OCI-LY1 (cell line): ENCODE measurements around the gene PTH1R.

Experiments
- H2AFZ ChIP-seq: fragments of 200-600 bp; sonication (generic), shearing (Covaris generic); 2 replicates; pipeline ENCODE4 v1.6.0; 2014; ENCODE audit warnings: antibody characterized with exemption, mild to moderate bottlenecking, low read length
- H3F3A ChIP-seq: fragments of 200-600 bp; sonication (generic), shearing (Covaris generic); 2 replicates; pipeline ENCODE4 v1.6.0; 2014; ENCODE audit warnings: mild to moderate bottlenecking, antibody characterized with exemption, low read length, moderate library complexity; ENCODE audit not compliant: insufficient read depth
- H3K27ac ChIP-seq: fragments of 200-600 bp; sonication (generic); 2 replicates; pipeline ENCODE4 v1.5.1; 2014; ENCODE audit warnings: low read length, mixed run types, mild to moderate bottlenecking, low read depth; ENCODE audit not compliant: poor library complexity, severe bottlenecking
- H3K27me3 ChIP-seq: fragments of 200-600 bp; sonication (generic); 2 replicates; pipeline ENCODE4 v1.6.0; 2014; ENCODE audit warnings: antibody characterized with exemption, mild to moderate bottlenecking, low read length, moderate library complexity; ENCODE audit not compliant: insufficient read depth
- H3K36me3 ChIP-seq: fragments of 200-600 bp; sonication (generic); 2 replicates; pipeline ENCODE4 v1.6.1; 2014; ENCODE audit warnings: mild to moderate bottlenecking, antibody characterized with exemption, low read length, moderate library complexity, mixed read lengths; ENCODE audit not compliant: insufficient read depth
- H3K4me1 ChIP-seq: fragments of 200-600 bp; sonication (generic); 2 replicates; pipeline ENCODE4 v1.5.1; 2014; ENCODE audit warnings: mild to moderate bottlenecking, low read length, moderate library complexity; ENCODE audit not compliant: insufficient read depth, severe bottlenecking
- H3K4me2 ChIP-seq: fragments of 200-600 bp; sonication (generic), shearing (Covaris generic); 2 replicates; pipeline ENCODE4 v1.6.1; 2014; ENCODE audit warnings: low read length
- H3K4me3 ChIP-seq: fragments of 200-600 bp; sonication (generic); 2 replicates; pipeline ENCODE4 v1.5.1; 2014; ENCODE audit warnings: low read length, low read depth, mild to moderate bottlenecking, mixed read lengths; ENCODE audit not compliant: poor library complexity, severe bottlenecking
- H3K79me2 ChIP-seq: fragments of 200-600 bp; shearing (Covaris generic); 2 replicates; pipeline ENCODE4 v1.6.1; 2016; ENCODE audit warnings: mixed run types, low read length, mixed read lengths; ENCODE audit not compliant: insufficient read depth
- H3K9ac ChIP-seq: fragments of 200-600 bp; sonication (generic), shearing (Covaris generic); 2 replicates; pipeline ENCODE4 v1.6.1; 2014; ENCODE audit warnings: mild to moderate bottlenecking, low read length, mixed read lengths
- H3K9me2 ChIP-seq: fragments of 200-600 bp; sonication (generic), shearing (Covaris generic); 2 replicates; pipeline ENCODE4 v1.6.1; 2014; ENCODE audit warnings: low read depth, mild to moderate bottlenecking, low read length, mixed read lengths
- H3K9me3 ChIP-seq: fragments of 200-600 bp; shearing (Covaris generic); 2 replicates; pipeline ENCODE4 v1.6.1; 2014; ENCODE audit warnings: low read length, mixed read lengths
- H4K20me1 ChIP-seq: fragments of 200-600 bp; sonication (generic), shearing (Covaris generic); 2 replicates; pipeline ENCODE4 v1.6.0; 2016; ENCODE audit warnings: mild to moderate bottlenecking, low read length; ENCODE audit not compliant: insufficient read depth
- EZH2 ChIP-seq: fragments of 200-600 bp; sonication (generic), shearing (Covaris generic); IDR thresholded peaks from 2 replicates; pipeline ENCODE4 v1.8.0; 2017; ENCODE audit warnings: borderline replicate concordance, mixed run types, mild to moderate bottlenecking, antibody characterized with exemption, low read length, moderate library complexity, mixed read lengths
- TF ChIP-seq, protein P1 (sequence below): fragments of 200-600 bp; sonication (generic), shearing (Covaris generic); IDR thresholded peaks from 2 replicates; pipeline ENCODE4 v1.5.1; 2017; ENCODE audit warnings: mild to moderate bottlenecking, antibody characterized with exemption, low read length, moderate library complexity, mixed read lengths

PTH1R gene

DNA sequence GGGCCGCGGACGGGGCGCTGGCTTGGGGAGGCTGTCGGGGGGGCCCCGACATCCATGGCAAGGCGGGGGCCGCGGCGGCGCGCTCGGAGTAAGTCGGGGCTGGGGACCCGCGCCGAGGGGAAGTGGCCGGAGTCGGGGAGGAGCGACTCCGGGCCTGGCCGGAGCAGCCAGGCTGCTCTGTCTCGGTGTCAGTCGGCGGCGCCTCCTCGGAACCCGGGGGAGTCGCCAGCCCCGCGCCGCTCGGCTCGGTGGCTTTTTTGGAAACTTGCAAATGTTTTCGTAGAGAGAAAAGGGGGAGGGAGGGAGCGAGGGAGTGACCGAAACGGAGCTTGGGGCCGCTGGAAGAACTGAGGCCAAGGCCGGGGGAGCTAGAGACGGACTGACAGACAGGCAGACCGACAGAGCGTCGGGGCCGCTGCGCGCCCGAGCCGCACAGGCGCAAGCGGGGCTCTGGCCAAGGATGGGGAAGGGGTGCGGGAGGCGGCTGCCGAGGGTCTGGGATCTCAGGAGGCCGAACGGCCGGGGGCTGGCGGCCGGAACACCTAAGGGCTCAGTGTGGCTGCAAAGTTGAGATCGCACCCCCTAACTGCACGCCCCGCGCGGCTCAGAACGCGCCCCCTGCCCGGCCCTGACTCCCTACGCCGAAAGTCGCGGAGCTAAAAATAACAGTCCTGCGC, 5.0 kb downstream of the PTH1R start:
- Histone ChIP-seq H3K4me3 (no peak overlapping the region), H3K36me3 (no peaks in the 10 kb centered on the region), H3K4me1 (peaks cover 6% of the 10 kb centered on the region), H3K9ac (no peak overlapping the region), H3K27ac (no peak overlapping the region), H3K27me3 (peaks cover 10% of the 10 kb centered on the region; the same call in 1 of the 2 replicates), H2AFZ (no peak overlapping the region), H3K79me2 (no peaks in the 10 kb centered on the region), H3K9me2 (no peaks in the 10 kb centered on the region), H3K4me2 (peak overlapping the region; percentile 20; the same call in 1 of the 2 replicates), H4K20me1 (no peaks in the 10 kb centered on the region), H3F3A (no peaks in the 10 kb centered on the region), H3K9me3 (no peaks in the 10 kb centered on the region)
- no peak for TF ChIP-seq EZH2
- TF ChIP-seq, protein P1, sequence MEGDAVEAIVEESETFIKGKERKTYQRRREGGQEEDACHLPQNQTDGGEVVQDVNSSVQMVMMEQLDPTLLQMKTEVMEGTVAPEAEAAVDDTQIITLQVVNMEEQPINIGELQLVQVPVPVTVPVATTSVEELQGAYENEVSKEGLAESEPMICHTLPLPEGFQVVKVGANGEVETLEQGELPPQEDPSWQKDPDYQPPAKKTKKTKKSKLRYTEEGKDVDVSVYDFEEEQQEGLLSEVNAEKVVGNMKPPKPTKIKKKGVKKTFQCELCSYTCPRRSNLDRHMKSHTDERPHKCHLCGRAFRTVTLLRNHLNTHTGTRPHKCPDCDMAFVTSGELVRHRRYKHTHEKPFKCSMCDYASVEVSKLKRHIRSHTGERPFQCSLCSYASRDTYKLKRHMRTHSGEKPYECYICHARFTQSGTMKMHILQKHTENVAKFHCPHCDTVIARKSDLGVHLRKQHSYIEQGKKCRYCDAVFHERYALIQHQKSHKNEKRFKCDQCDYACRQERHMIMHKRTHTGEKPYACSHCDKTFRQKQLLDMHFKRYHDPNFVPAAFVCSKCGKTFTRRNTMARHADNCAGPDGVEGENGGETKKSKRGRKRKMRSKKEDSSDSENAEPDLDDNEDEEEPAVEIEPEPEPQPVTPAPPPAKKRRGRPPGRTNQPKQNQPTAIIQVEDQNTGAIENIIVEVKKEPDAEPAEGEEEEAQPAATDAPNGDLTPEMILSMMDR = no peak

DNA sequence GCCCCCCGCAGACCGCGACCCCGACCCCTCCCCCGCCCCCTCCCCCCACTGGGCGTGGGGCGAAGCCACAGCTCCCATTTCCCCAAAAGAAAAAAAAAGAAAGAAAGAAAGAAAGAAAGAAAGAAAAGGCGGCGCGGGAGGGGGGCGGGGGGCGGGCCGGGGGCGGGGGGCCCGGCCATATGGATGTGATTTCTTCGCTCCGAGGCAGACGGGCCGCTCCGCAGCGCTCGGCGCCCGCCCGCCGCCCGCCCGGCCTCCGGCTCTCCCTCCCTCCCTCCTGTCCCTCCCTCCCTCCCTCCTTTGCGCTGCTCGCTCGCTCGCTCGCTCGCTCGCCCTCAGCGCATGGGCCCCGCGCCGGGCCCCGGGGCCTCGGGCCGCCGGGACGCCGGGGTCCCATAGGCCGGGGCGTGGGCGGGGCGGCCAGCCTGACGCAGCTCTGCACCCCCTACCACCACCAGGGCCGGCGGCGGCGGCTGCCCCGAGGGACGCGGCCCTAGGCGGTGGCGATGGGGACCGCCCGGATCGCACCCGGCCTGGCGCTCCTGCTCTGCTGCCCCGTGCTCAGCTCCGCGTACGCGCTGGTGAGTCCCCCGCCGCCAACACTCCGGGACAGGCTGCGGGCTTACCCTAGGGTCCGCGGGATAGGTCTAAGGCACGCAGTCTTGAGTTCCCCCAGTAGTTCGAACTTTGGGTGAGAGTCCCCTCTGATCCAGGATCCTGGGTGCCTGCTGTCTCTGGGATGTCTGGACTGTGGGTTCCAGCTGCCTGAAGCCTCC, 5.7 kb downstream of the PTH1R start:
- Histone ChIP-seq H3K79me2 (no peaks in the 10 kb centered on the region), H2AFZ (no peak overlapping the region), H3F3A (no peaks in the 10 kb centered on the region), H3K27ac (no peak overlapping the region), H3K9me2 (no peaks in the 10 kb centered on the region), H3K4me1 (peaks cover 6% of the 10 kb centered on the region), H3K9me3 (no peaks in the 10 kb centered on the region), H4K20me1 (no peaks in the 10 kb centered on the region), H3K4me3 (no peak overlapping the region), H3K27me3 (0 out of 2 replicates have a peak, but pooled peaks cover 6% of the 10 kb centered on the region), H3K9ac (no peak overlapping the region), H3K36me3 (no peaks in the 10 kb centered on the region), H3K4me2 (no peak overlapping the region)
- TF ChIP-seq, protein P1 = no peak
- no peak for TF ChIP-seq EZH2

DNA sequence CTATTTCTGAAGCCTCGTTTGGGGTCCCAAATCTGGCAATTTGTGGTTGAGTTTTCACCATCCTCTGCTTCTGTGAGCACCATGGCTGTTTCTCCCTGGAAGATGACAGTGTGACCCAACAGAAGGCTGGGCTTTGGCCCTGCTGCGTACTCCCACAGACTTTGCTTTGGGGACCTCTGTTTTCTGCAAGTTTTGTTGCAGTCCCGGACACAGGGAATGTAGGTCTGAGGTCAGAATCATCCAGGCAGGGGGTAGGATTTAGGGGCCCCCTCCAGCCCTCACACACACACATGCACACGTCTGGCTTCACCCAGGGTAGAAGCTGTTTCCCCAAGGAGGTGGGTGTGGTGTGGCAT, 6.3 kb downstream of the PTH1R start:
- H3K4me1 ChIP-seq = peaks cover 6% of the 10 kb centered on the region
- H3K9ac ChIP-seq = no peak overlapping the region
- no peaks in the 10 kb centered on the region for H4K20me1 ChIP-seq
- TF ChIP-seq EZH2 = no peak
- TF ChIP-seq, protein P1 = no peak
- H3K4me3 ChIP-seq = no peak overlapping the region
- H3K27me3 ChIP-seq = 0 out of 2 replicates have a peak, but pooled peaks cover 6% of the 10 kb centered on the region
- no peak overlapping the region for H2AFZ ChIP-seq
- H3K4me2 ChIP-seq = no peak overlapping the region
- no peaks in the 10 kb centered on the region for H3K79me2 ChIP-seq
- H3K9me3 ChIP-seq = no peaks in the 10 kb centered on the region
- no peak overlapping the region for H3K27ac ChIP-seq
- no peaks in the 10 kb centered on the region for H3K9me2 ChIP-seq
- H3K36me3 ChIP-seq = no peaks in the 10 kb centered on the region
- H3F3A ChIP-seq = no peaks in the 10 kb centered on the region
